ENCODE results near the gene EBF3.

DNA sequence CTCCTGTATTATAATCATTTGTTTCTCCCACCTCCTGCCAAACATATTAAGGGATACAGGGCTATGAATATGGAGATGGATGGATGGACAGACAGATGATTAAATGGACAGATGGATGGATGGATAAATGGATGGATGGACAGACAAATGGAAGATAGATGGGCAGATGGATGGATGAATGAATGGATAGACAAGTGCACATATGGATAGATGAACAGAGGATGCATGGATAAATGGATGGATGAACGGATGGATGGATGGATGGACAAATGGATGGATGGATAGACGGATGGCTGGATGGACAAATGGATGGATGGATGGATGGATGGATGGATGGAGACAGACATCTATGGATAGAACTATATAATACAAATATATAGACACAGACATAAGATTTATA is 59.8 kb downstream of the EBF3 start:
- TF ChIP-seq EZH2 (IDR thresholded peaks at IDR 0.05; ENCODE audit: insufficient read depth, low read length) (no peak), CTCF (IDR thresholded peaks at IDR 0.05; ENCODE audit: insufficient read depth, low read depth, low read length) (no peak)

Measured in astrocyte (in vitro differentiated cells and primary cell).